K562 (cell line): ENCODE measurements around the gene DHX29. TPM values are rescaled to one million over a fixed set of nuclear protein-coding genes. Genes with fewer than 3 reads are reported as not detected.

ENCODE experiments used
- CEBPG ChIP-seq, 3 experiments: fragments of 200-800 bp in 1 of 3; sonication (Bioruptor generic) in 1 of 3; sonication (generic) in 1 of 3; formaldehyde crosslinking in 1 of 3; IDR thresholded peaks in 2 of 3; conservative IDR thresholded peaks in 1 of 3; 2 replicates each; pipeline versions ENCODE4 v1.6.1 to v1.8.0; 2016 to 2022; ENCODE audit warnings: missing compliant biosample characterization in 2 of 3, missing genetic modification characterization in 2 of 3, mild to moderate bottlenecking in 1 of 3, missing genetic modification reagents in 1 of 3
- DEAF1 ChIP-seq: fragments of 450-650 bp; formaldehyde crosslinking; IDR thresholded peaks from 2 replicates; pipeline ENCODE4 v1.4.0; 2020; ENCODE audit warnings: mild to moderate bottlenecking, moderate library complexity
- HOMEZ ChIP-seq: fragments of 250-450 bp; sonication (Bioruptor Pico); IDR thresholded peaks from 2 replicates; pipeline ENCODE4 v1.4.0; 2020; ENCODE audit warnings: mild to moderate bottlenecking, moderate library complexity
- MEF2D ChIP-seq: conservative IDR thresholded peaks from 2 replicates; pipeline ENCODE4 v1.6.1; 2016; ENCODE audit warnings: low read depth, missing genetic modification characterization, missing compliant biosample characterization
- MEIS2 ChIP-seq: fragments of 450-650 bp; IDR thresholded peaks from 2 replicates; pipeline ENCODE4 v1.6.1; 2014; ENCODE audit warnings: mild to moderate bottlenecking; ENCODE audit not compliant: partially characterized antibody
- MLLT1 ChIP-seq, 2 experiments: fragments of 450-650 bp; IDR thresholded peaks; 2 replicates each; pipeline ENCODE4 v1.6.1; 2016
- NR2F6 ChIP-seq: fragments of 450-650 bp; formaldehyde crosslinking; IDR thresholded peaks from 2 replicates; pipeline ENCODE4 v1.4.0; 2020; ENCODE audit warnings: mild to moderate bottlenecking
- NR4A1 ChIP-seq, 2 experiments: fragments of 250-450 bp in 1 of 2; fragments of 450-650 bp in 1 of 2; sonication (Bioruptor Pico) in 1 of 2; IDR thresholded peaks; 2 replicates each; pipeline versions ENCODE4 v1.4.0 to v1.6.1; 2016 to 2020; ENCODE audit warnings: mild to moderate bottlenecking in 2 of 2, missing compliant biosample characterization in 1 of 2, missing genetic modification characterization in 1 of 2, moderate library complexity in 1 of 2
- PCBP2 ChIP-seq: fragments of 200-400 bp; formaldehyde crosslinking; IDR thresholded peaks from 2 replicates; pipeline ENCODE4 v1.6.1; 2018; ENCODE audit warnings: low read length, low read depth, mild to moderate bottlenecking, moderate library complexity; ENCODE audit not compliant: poor library complexity, severe bottlenecking
- PHB ChIP-seq: fragments of 250-450 bp; sonication (Bioruptor Pico); IDR thresholded peaks from 2 replicates; pipeline ENCODE4 v1.5.0; 2021
- ZNF232 ChIP-seq: sonication (generic); formaldehyde crosslinking; IDR thresholded peaks from 2 replicates; pipeline ENCODE4 v1.8.0; 2022; ENCODE audit warnings: mild to moderate bottlenecking, missing genetic modification reagents
- ZNF408 ChIP-seq: fragments of 250-450 bp; sonication (Bioruptor Pico); IDR thresholded peaks from 2 replicates; pipeline ENCODE4 v1.4.0; 2020; ENCODE audit warnings: low read depth, mild to moderate bottlenecking, moderate library complexity
- polyA plus RNA-seq, 8 experiments: library from polyadenylated mRNA; depleted of rRNA in 4 of 8; stranded (reverse) in 5 of 8; unstranded in 3 of 8; fragments of >200 nt; fragmentation: Nextera tagmentation in 2 of 8; fragmentation: Illumina TruSeq in 1 of 8; extraction: Ambion mirVana in 2 of 8; extraction: Trizol in 1 of 8; gene quantifications; 2 replicates each; pipeline versions ENCODE4 v1.2.1 to v1.2.3, GENCODE V29; 2011 to 2014; ENCODE audit warnings: inconsistent platforms in 1 of 8, missing spikeins in 1 of 8
- total RNA-seq, 7 experiments: library from RNA; depleted of rRNA in 6 of 7; stranded (reverse); fragments of >200 nt in 6 of 7; fragmentation: Illumina TruSeq in 2 of 7; extraction: Trizol in 2 of 7; gene quantifications; 2 replicates each; pipeline versions ENCODE4 v1.2.1 to v1.2.3, GENCODE V29; 2011 to 2021; ENCODE audit warnings: low replicate concordance in 1 of 7
- TF ChIP-seq, protein P1 (sequence below), 3 experiments: IDR thresholded peaks in 2 of 3; conservative IDR thresholded peaks in 1 of 3; 2 replicates each; pipeline ENCODE4 v1.5.1; 2011 to 2012; ENCODE audit warnings: low read length in 3 of 3, mild to moderate bottlenecking in 3 of 3, control low read depth in 2 of 3, improper control_type of control experiment in 1 of 3, inconsistent platforms in 1 of 3, low read depth in 1 of 3, mixed read lengths in 1 of 3, moderate library complexity in 1 of 3; ENCODE audit not compliant: insufficient read depth in 2 of 3
- TF ChIP-seq, protein P2 (sequence below), 2 experiments: IDR thresholded peaks; 2 replicates each; pipeline ENCODE4 v1.6.1; 2011; ENCODE audit warnings: borderline replicate concordance in 1 of 2, control low read depth in 1 of 2, low read depth in 1 of 2, low read length in 1 of 2, mild to moderate bottlenecking in 1 of 2, mixed read lengths in 1 of 2, moderate library complexity in 1 of 2; ENCODE audit not compliant: insufficient read depth in 1 of 2, insufficient read length in 1 of 2, poor library complexity in 1 of 2, severe bottlenecking in 1 of 2; ENCODE audit errors: extremely low read depth in 1 of 2

The DHX29 gene
- total and polyA plus RNA-seq, 9 of the 15 experiments (the other 6 are each of a cell fraction or from before 2014, with no cell fraction given), result 7.5 to 42.1 (median 25.0) TPM

- TF ChIP-seq, protein P1, sequence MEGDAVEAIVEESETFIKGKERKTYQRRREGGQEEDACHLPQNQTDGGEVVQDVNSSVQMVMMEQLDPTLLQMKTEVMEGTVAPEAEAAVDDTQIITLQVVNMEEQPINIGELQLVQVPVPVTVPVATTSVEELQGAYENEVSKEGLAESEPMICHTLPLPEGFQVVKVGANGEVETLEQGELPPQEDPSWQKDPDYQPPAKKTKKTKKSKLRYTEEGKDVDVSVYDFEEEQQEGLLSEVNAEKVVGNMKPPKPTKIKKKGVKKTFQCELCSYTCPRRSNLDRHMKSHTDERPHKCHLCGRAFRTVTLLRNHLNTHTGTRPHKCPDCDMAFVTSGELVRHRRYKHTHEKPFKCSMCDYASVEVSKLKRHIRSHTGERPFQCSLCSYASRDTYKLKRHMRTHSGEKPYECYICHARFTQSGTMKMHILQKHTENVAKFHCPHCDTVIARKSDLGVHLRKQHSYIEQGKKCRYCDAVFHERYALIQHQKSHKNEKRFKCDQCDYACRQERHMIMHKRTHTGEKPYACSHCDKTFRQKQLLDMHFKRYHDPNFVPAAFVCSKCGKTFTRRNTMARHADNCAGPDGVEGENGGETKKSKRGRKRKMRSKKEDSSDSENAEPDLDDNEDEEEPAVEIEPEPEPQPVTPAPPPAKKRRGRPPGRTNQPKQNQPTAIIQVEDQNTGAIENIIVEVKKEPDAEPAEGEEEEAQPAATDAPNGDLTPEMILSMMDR (IDR thresholded peaks at IDR 0.05 in 2 of 3, conservative IDR thresholded peaks at IDR 0.05 in 1 of 3; ENCODE audit: insufficient read depth in 2 of 3, low read depth in 1 of 3, low read length in 3 of 3), result peak; percentile 21 to 66 (median 28); a peak in 4 of 6 replicates
- TF ChIP-seq DEAF1 (CRISPR knock-in tag) (peak; percentile 12; the same call in 1 of the 2 replicates), MLLT1 (IDR thresholded peaks at IDR 0.05) (no peak), HOMEZ (CRISPR knock-in tag) (no peak), PHB (CRISPR knock-in tag) (no peak), NR2F6 (CRISPR knock-in tag) (no peak), ZNF408 (no peak), ZNF232 (no peak), MEF2D (tag) (no peak), NR4A1 (CRISPR knock-in tag; IDR thresholded peaks at IDR 0.05) (no peak), NR4A1 (tag; IDR thresholded peaks at IDR 0.05) (no peak), PCBP2 (no peak), CEBPG (CRISPR knock-in tag; IDR thresholded peaks at IDR 0.05) (peak; percentile 68; the same call in 1 of the 2 replicates), CEBPG (tag; conservative IDR thresholded peaks at IDR 0.05 in 1 of 2, IDR thresholded peaks at IDR 0.05 in 1 of 2) (peak; percentile 22 to 23; a peak in 1 of 4 replicates), MEIS2 (peak; percentile 35)
- TF ChIP-seq, protein P2, sequence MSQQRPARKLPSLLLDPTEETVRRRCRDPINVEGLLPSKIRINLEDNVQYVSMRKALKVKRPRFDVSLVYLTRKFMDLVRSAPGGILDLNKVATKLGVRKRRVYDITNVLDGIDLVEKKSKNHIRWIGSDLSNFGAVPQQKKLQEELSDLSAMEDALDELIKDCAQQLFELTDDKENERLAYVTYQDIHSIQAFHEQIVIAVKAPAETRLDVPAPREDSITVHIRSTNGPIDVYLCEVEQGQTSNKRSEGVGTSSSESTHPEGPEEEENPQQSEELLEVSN (IDR thresholded peaks at IDR 0.05; ENCODE audit: borderline replicate concordance in 1 of 2, extremely low read depth in 1 of 2, insufficient read depth in 1 of 2, insufficient read length in 1 of 2, low read depth in 1 of 2, low read length in 1 of 2, poor library complexity in 1 of 2, severe bottlenecking in 1 of 2), result no peak
These were observed 17.4 kb upstream of the DHX29 start (continued) for GRCh38 chr5:55324815-55325418.
